C4-2B (cell line): ENCODE data around the gene CES4A.
"Not testable (repeated sequence)": the region's sequence is repeated elsewhere in the genome, so short reads cannot be mapped to it uniquely, and the experiment has no call there.

Experiments used
- H3K27ac ChIP-seq: fragments of 450-650 bp; 2 replicates; pipeline ENCODE4 v1.5.1; 2017
- CTCF ChIP-seq: fragments of 450-650 bp; conservative IDR thresholded peaks from 2 replicates; pipeline ENCODE4 v1.5.1; 2017; ENCODE audit warnings: mild to moderate bottlenecking
- ZFX ChIP-seq: fragments of 450-650 bp; IDR thresholded peaks from 2 replicates; pipeline ENCODE4 v1.6.1; 2017

Gene CES4A

GRCh38 chr16:66983033-66983432, 5.4 kb upstream of the CES4A start:
- no peak overlapping the region for H3K27ac ChIP-seq
- TF ChIP-seq ZFX (no peak), CTCF (no peak)

- TF ChIP-seq CTCF, result no peak
- no peak for TF ChIP-seq ZFX
- no peak overlapping the region for H3K27ac ChIP-seq
These were observed 3.5 kb upstream of the CES4A start for GRCh38 chr16:66984892-66985311.

GRCh38 chr16:66986559-66986958, 1.8 kb upstream of the CES4A start:
- no peak for TF ChIP-seq CTCF
- TF ChIP-seq ZFX, result no peak
- H3K27ac ChIP-seq, result no peak overlapping the region

- TF ChIP-seq ZFX (no peak), CTCF (no peak)
These were observed 3.2 kb downstream of the CES4A start for GRCh38 chr16:66991545-66992077.

GRCh38 chr16:66993558-66993957, 5.2 kb downstream of the CES4A start:
- not testable (repeated sequence) for H3K27ac ChIP-seq

More at GRCh38 chr16:66991545-66992077, 3.2 kb downstream of the CES4A start:
- H3K27ac ChIP-seq, result no peak overlapping the region

GRCh38 chr16:66996324-66996982, 8.1 kb downstream of the CES4A start:
- H3K27ac ChIP-seq, result peak overlapping the region; percentile 2; the same call in 1 of the 2 replicates
- TF ChIP-seq ZFX (no peak), CTCF (no peak)

- no peak for TF ChIP-seq CTCF
- H3K27ac ChIP-seq, result no peak overlapping the region; the same call in 1 of the 2 replicates
These were observed 8.6 kb downstream of the CES4A start for GRCh38 chr16:66996983-66997358.
